Mesendoderm (in vitro differentiated cells): ENCODE data around the gene SLC39A11.

ENCODE experiments used
- DNase-seq: peaks from one replicate; pipeline ENCODE4 v3.0.0; 2013
- H2AK5ac ChIP-seq: 2 replicates; pipeline ENCODE4 v1.6.1; 2013; ENCODE audit warnings: low read length, inconsistent platforms
- H2BK120ac ChIP-seq: 2 replicates; pipeline ENCODE4 v1.6.1; 2013; ENCODE audit warnings: low read depth, mild to moderate bottlenecking, low read length, moderate library complexity, mixed read lengths
- H2BK15ac ChIP-seq: replicated peaks from 2 replicates; pipeline ENCODE4 v1.6.1; 2013; ENCODE audit warnings: low read depth, mild to moderate bottlenecking, moderate library complexity
- H2BK5ac ChIP-seq: 2 replicates; pipeline ENCODE4 v1.6.1; 2013; ENCODE audit warnings: low read length, inconsistent platforms
- H3K18ac ChIP-seq: 2 replicates; pipeline ENCODE4 v1.6.1; 2013; ENCODE audit warnings: mild to moderate bottlenecking, low read length, mixed read lengths
- H3K23ac ChIP-seq: one replicate; pipeline ENCODE4 v1.6.1; 2013; ENCODE audit warnings: low read length
- H3K27ac ChIP-seq: 2 replicates; pipeline ENCODE4 v1.5.1; 2013; ENCODE audit warnings: low read depth, mild to moderate bottlenecking, inconsistent platforms, low read length, moderate library complexity
- H3K27me3 ChIP-seq: 2 replicates; pipeline ENCODE4 v1.6.1; 2013; ENCODE audit warnings: low read length, control low read depth, mild to moderate bottlenecking, inconsistent platforms; ENCODE audit not compliant: insufficient read depth, poor library complexity
- H3K36me3 ChIP-seq: 2 replicates; pipeline ENCODE4 v1.6.1; 2013; ENCODE audit warnings: low read length, inconsistent platforms; ENCODE audit not compliant: control insufficient read depth, insufficient read depth
- H3K4ac ChIP-seq: one replicate; pipeline ENCODE4 v1.6.1; 2013; ENCODE audit warnings: low read depth, mild to moderate bottlenecking, low read length, moderate library complexity
- H3K4me1 ChIP-seq: 2 replicates; pipeline ENCODE4 v1.6.1; 2013; ENCODE audit warnings: low read depth, low read length, inconsistent platforms; ENCODE audit not compliant: control insufficient read depth
- H3K4me2 ChIP-seq: 2 replicates; pipeline ENCODE4 v1.6.1; 2013; ENCODE audit warnings: low read length
- H3K4me3 ChIP-seq: 2 replicates; pipeline ENCODE4 v1.5.1; 2013; ENCODE audit warnings: mild to moderate bottlenecking, low read length
- H3K56ac ChIP-seq: one replicate; pipeline ENCODE4 v1.6.1; 2013; ENCODE audit warnings: low read length
- H3K79me1 ChIP-seq: 2 replicates; pipeline ENCODE4 v1.6.1; 2013; ENCODE audit warnings: low read length, inconsistent platforms
- H3K79me2 ChIP-seq: 2 replicates; pipeline ENCODE4 v1.6.1; 2013; ENCODE audit warnings: mild to moderate bottlenecking, low read length; ENCODE audit not compliant: control insufficient read depth, insufficient read depth
- H3K9ac ChIP-seq: 2 replicates; pipeline ENCODE4 v1.6.1; 2013; ENCODE audit warnings: low read length, inconsistent platforms
- H4K5ac ChIP-seq: one replicate; pipeline ENCODE4 v1.6.1; 2013; ENCODE audit warnings: low read length
- H4K8ac ChIP-seq: one replicate; pipeline ENCODE4 v1.6.1; 2013; ENCODE audit warnings: low read depth, mild to moderate bottlenecking, control low read depth, low read length, moderate library complexity
- WGBS: extraction: QIAGEN DNeasy Blood & Tissue Kit; methylation state at CpG from one replicate; pipeline ENCODE4 v1.1.7; 2013; ENCODE audit warnings: low lambda C conversion rate, missing lambda C conversion rate; ENCODE audit not compliant: insufficient coverage; ENCODE audit errors: extremely low coverage; 5-methylcytosine and 5-hydroxymethylcytosine counted together

The SLC39A11 gene

DNA sequence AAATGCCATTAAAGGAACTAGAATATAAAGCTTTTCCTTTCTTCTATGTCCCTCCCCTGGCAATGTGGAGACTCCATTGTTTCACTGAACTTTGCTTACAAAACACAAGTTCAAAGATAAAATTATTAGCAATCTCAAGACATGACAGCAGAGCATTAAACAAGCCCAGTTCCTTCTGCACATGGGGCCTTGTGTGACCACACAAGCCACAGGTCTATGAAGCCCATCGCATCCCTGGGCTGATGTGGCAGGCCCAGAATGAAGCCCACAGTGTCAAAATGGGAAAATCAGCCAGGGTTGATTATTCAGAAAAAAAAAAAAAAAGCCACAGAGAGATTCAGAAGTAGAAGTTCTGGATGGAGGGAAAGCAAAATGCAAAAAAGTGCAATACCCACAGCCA is 12.9 kb upstream of the SLC39A11 start:
- Histone ChIP-seq H3K4me1 (no peaks in the 10 kb centered on the region), H3K27ac (no peak overlapping the region), H2AK5ac (no peak overlapping the region), H3K36me3 (no peaks in the 10 kb centered on the region), H4K5ac (no peak overlapping the region), H3K4me3 (no peak overlapping the region), H3K27me3 (no peaks in the 10 kb centered on the region), H3K18ac (no peak overlapping the region), H3K9ac (no peak overlapping the region), H3K4ac (no peak overlapping the region), H4K8ac (no peak overlapping the region), H3K79me1 (no peaks in the 10 kb centered on the region), H3K79me2 (no peaks in the 10 kb centered on the region), H3K56ac (no peak overlapping the region), H3K4me2 (no peak overlapping the region), H2BK120ac (no peak overlapping the region), H2BK15ac (no peak overlapping the region), H2BK5ac (no peak overlapping the region), H3K23ac (no peak overlapping the region)
- DNase-seq: no peak
- no CpG with 5 or more reads among the region's 1 CpG for WGBS

- Histone ChIP-seq H4K5ac (no peak overlapping the region), H3K4me2 (no peak overlapping the region), H3K79me2 (no peaks in the 10 kb centered on the region), H2BK120ac (no peak overlapping the region), H3K18ac (no peak overlapping the region), H3K79me1 (no peaks in the 10 kb centered on the region), H3K4me3 (no peak overlapping the region), H3K23ac (no peak overlapping the region), H3K27ac (no peak overlapping the region), H3K56ac (no peak overlapping the region), H2AK5ac (no peak overlapping the region), H3K4ac (no peak overlapping the region), H4K8ac (no peak overlapping the region), H3K36me3 (no peaks in the 10 kb centered on the region), H3K27me3 (no peaks in the 10 kb centered on the region), H3K4me1 (no peaks in the 10 kb centered on the region), H2BK15ac (no peak overlapping the region), H2BK5ac (no peak overlapping the region), H3K9ac (no peak overlapping the region)
- whole genome bisulfite sequencing: no CpG with 5 or more reads among the region's 3 CpGs
- DNase-seq: no peak
Measured at GRCh38 chr17:73104450-73104849, 12.0 kb upstream of the SLC39A11 start.

- no peak overlapping the region for H3K4me3 ChIP-seq
- WGBS: no CpG with 5 or more reads among the region's 12 CpGs
Measured at GRCh38 chr17:73103641-73104335, 11.3 kb upstream of the SLC39A11 start.

DNA sequence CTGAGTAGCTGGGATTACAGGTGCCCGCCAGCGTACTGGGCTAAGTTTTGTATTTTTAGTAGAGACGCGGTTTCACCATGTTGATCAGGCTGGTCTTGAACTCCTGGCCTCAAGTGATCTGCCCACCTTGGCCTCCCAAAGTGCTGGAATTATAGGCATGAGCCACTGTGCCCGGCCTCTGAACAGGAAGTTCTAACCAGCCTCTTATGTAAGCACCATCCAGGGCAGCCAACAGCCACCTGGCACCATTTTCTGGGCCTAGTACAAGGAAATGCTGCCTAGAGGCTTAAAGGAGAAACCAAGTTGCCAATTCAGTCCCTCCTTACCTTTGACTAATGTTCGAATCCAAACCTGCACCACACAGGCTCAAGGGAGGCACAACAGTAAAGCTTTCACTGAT is 8.5 kb upstream of the SLC39A11 start:
- no peak overlapping the region for H3K9ac ChIP-seq
- H2AK5ac ChIP-seq: no peak overlapping the region
- H2BK5ac ChIP-seq: no peak overlapping the region
- no peak overlapping the region for H3K4ac ChIP-seq
- H3K27ac ChIP-seq: no peak overlapping the region
- H3K79me2 ChIP-seq: no peaks in the 10 kb centered on the region
- H4K8ac ChIP-seq: no peak overlapping the region
- H3K56ac ChIP-seq: no peak overlapping the region
- H3K4me1 ChIP-seq: no peaks in the 10 kb centered on the region
- no peak overlapping the region for H3K23ac ChIP-seq
- H3K27me3 ChIP-seq: no peaks in the 10 kb centered on the region
- no peak overlapping the region for H2BK120ac ChIP-seq
- H3K18ac ChIP-seq: no peak overlapping the region
- no peak overlapping the region for H3K4me2 ChIP-seq
- H4K5ac ChIP-seq: no peak overlapping the region
- no peak overlapping the region for H2BK15ac ChIP-seq
- no peaks in the 10 kb centered on the region for H3K79me1 ChIP-seq
- DNase-seq: no peak
- no peak overlapping the region for H3K4me3 ChIP-seq
- no CpG with 5 or more reads among the region's 6 CpGs for WGBS
- H3K36me3 ChIP-seq: no peaks in the 10 kb centered on the region

More at GRCh38 chr17:73103641-73104335, 11.3 kb upstream of the SLC39A11 start:
- H2BK120ac ChIP-seq: no peak overlapping the region
- H3K23ac ChIP-seq: no peak overlapping the region
- DNase-seq: no peak
- no peaks in the 10 kb centered on the region for H3K4me1 ChIP-seq
- no peak overlapping the region for H2BK5ac ChIP-seq
- H3K36me3 ChIP-seq: no peaks in the 10 kb centered on the region
- H3K4ac ChIP-seq: no peak overlapping the region
- H3K9ac ChIP-seq: no peak overlapping the region
- H3K27me3 ChIP-seq: no peaks in the 10 kb centered on the region
- H3K18ac ChIP-seq: no peak overlapping the region
- H2AK5ac ChIP-seq: no peak overlapping the region
- no peak overlapping the region for H3K4me2 ChIP-seq
- no peak overlapping the region for H3K27ac ChIP-seq
- no peak overlapping the region for H4K5ac ChIP-seq
- H2BK15ac ChIP-seq: no peak overlapping the region
- H4K8ac ChIP-seq: no peak overlapping the region
- no peaks in the 10 kb centered on the region for H3K79me1 ChIP-seq
- H3K56ac ChIP-seq: no peak overlapping the region
- H3K79me2 ChIP-seq: no peaks in the 10 kb centered on the region

DNA sequence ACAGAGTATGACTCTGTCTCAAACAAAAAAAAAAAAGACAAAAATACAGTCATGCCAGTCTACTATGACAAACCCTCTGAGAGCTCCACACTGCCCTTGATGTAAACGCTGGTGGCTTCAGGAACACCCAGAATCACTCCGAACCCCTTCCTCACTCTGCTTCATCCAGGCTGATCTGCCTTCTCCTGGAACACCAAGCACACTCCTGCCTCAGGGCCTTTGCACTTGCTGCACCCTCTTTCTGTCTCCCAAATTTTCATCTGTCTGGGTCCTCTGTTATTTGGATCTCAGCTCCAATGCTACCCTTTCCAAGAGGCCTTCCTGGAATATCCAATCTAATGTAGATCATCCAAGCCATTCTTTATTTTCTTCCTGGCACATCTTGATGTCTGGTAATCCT is 7.9 kb upstream of the SLC39A11 start:
- no peak overlapping the region for H3K4ac ChIP-seq
- H3K9ac ChIP-seq: no peak overlapping the region
- no peak overlapping the region for H3K4me3 ChIP-seq
- no peak for DNase-seq
- no peak overlapping the region for H4K8ac ChIP-seq
- H3K79me1 ChIP-seq: no peaks in the 10 kb centered on the region
- H2AK5ac ChIP-seq: no peak overlapping the region
- H3K4me1 ChIP-seq: no peaks in the 10 kb centered on the region
- no peak overlapping the region for H3K18ac ChIP-seq
- no peak overlapping the region for H3K56ac ChIP-seq
- H3K23ac ChIP-seq: no peak overlapping the region
- H2BK15ac ChIP-seq: no peak overlapping the region
- H3K27me3 ChIP-seq: no peaks in the 10 kb centered on the region
- no peak overlapping the region for H4K5ac ChIP-seq
- no CpG with 5 or more reads among the region's 2 CpGs for WGBS
- no peak overlapping the region for H2BK5ac ChIP-seq
- H3K79me2 ChIP-seq: no peaks in the 10 kb centered on the region
- no peaks in the 10 kb centered on the region for H3K36me3 ChIP-seq
- no peak overlapping the region for H3K27ac ChIP-seq
- no peak overlapping the region for H3K4me2 ChIP-seq
- H2BK120ac ChIP-seq: no peak overlapping the region

DNA sequence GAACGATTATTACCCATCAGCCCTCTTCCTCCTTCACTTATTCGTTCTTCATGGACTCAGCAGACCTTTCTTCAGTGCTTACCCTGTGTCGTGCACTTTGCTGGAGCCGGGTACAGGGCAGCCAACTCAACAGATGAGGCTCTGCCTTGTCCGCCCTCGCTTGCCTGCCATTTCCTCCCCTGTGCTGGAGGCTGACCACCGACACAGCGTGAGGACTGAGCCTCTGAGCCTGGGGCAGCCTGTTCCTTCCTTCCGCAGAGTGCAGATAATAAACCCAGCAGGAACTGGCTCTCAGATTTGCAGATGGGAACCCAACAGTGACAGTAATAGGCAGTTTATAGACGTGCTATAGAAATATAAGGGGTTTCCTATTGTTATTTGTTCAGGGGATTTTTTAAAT is 7.0 kb upstream of the SLC39A11 start:
- DNase-seq: no peak
- Histone ChIP-seq H2AK5ac (no peak overlapping the region), H3K79me2 (no peaks in the 10 kb centered on the region), H4K8ac (no peak overlapping the region), H3K4me2 (no peak overlapping the region), H4K5ac (no peak overlapping the region), H3K27ac (no peak overlapping the region), H2BK120ac (no peak overlapping the region), H2BK5ac (no peak overlapping the region), H3K56ac (no peak overlapping the region), H2BK15ac (no peak overlapping the region), H3K23ac (no peak overlapping the region), H3K79me1 (no peaks in the 10 kb centered on the region), H3K36me3 (no peaks in the 10 kb centered on the region), H3K4me3 (no peak overlapping the region), H3K4ac (no peak overlapping the region), H3K9ac (no peak overlapping the region), H3K18ac (no peak overlapping the region), H3K4me1 (no peaks in the 10 kb centered on the region), H3K27me3 (no peaks in the 10 kb centered on the region)
- WGBS: no CpG with 5 or more reads among the region's 10 CpGs
